ENCODE data around the gene ATP10A.

DNA sequence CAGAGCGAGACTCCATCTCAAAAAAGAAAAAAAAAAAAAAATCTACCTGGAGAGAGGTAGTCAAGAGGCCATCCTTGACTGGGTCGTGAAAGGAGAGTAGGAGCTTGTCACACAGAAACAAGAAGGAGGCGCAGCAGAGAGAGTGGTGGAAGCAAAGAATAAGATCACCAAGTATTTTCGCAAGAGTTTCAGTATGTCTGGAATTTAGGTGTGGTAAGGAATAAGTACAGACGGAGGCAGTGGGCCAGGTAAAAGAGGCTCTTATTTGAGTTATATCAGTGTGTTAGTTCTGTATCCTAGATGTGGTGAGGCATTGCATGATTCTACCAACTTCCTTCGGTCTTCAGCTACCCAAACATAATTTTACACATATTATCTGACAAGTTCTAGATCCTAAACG is 14.6 kb upstream of the ATP10A start:
- TF ChIP-seq POLR2AphosphoS5 (IDR thresholded peaks at IDR 0.05; ENCODE audit: low read depth, low read length) (no peak), POLR2A (IDR thresholded peaks at IDR 0.05; ENCODE audit: low read depth, low read length) (no peak), TAF1 (IDR thresholded peaks at IDR 0.05; ENCODE audit: low read depth, low read length) (no peak), SPI1 (IDR thresholded peaks at IDR 0.05; ENCODE audit: low read depth, low read length) (no peak), PAX5 (IDR thresholded peaks at IDR 0.05; ENCODE audit: insufficient read depth, low read length, severe bottlenecking) (no peak), POU2F2 (IDR thresholded peaks at IDR 0.05; ENCODE audit: low read depth, low read length) (no peak)
